GM12874 (cell line): Measurements from ENCODE around the gene ATOX1.
A peak's percentile ranks its signal among the peaks of the same experiment; 100 is the strongest.

Experiments
- CTCF ChIP-seq: IDR thresholded peaks from 2 replicates; pipeline ENCODE4 v1.5.1; 2011; ENCODE audit warnings: low read depth, mild to moderate bottlenecking, control low read depth, low read length, moderate library complexity; ENCODE audit not compliant: insufficient read depth

Gene ATOX1

GRCh38 chr5:151745071-151745705, 13.2 kb downstream of the ATOX1 start:
- TF ChIP-seq CTCF = no peak

- TF ChIP-seq CTCF = no peak
Measured at GRCh38 chr5:151743530-151743929, 14.9 kb downstream of the ATOX1 start.

GRCh38 chr5:151742870-151743294, 15.5 kb downstream of the ATOX1 start:
- TF ChIP-seq CTCF = peak; percentile 47

- TF ChIP-seq CTCF = no peak
Measured at GRCh38 chr5:151741678-151742423, 16.6 kb downstream of the ATOX1 start.

GRCh38 chr5:151740958-151741373, 17.5 kb downstream of the ATOX1 start:
- no peak for TF ChIP-seq CTCF

- peak; percentile 69 for TF ChIP-seq CTCF
Measured at GRCh38 chr5:151740336-151740942, 18.0 kb downstream of the ATOX1 start.

- no peak for TF ChIP-seq CTCF
Measured at GRCh38 chr5:151739939-151740335, 18.5 kb downstream of the ATOX1 start.
